H9 (cell line): ENCODE data around the gene SNRNP48. TPM values are rescaled to one million over a fixed set of nuclear protein-coding genes. Genes with fewer than 3 reads are reported as not detected.

Experiments used
- DNase-seq: peaks from one replicate; pipeline ENCODE4 v3.0.0-alpha.2; 2017
- H2AFZ ChIP-seq: one replicate; pipeline ENCODE4 v1.6.1; 2013; ENCODE audit warnings: mild to moderate bottlenecking, low read length, control low read depth, moderate library complexity
- H2AK5ac ChIP-seq: 2 replicates; pipeline ENCODE4 v1.6.1; 2013; ENCODE audit warnings: low read length, control low read depth, mixed read lengths; ENCODE audit not compliant: insufficient read length
- H2BK120ac ChIP-seq: one replicate; pipeline ENCODE4 v1.6.1; 2013; ENCODE audit warnings: low read depth, mild to moderate bottlenecking, low read length, control low read depth, inconsistent platforms; ENCODE audit not compliant: poor library complexity, severe bottlenecking
- H2BK12ac ChIP-seq: 2 replicates; pipeline ENCODE4 v1.6.1; 2013; ENCODE audit warnings: low read length, control low read depth, mixed read lengths, low read depth; ENCODE audit not compliant: insufficient read length
- H2BK15ac ChIP-seq: 2 replicates; pipeline ENCODE4 v1.6.1; 2013; ENCODE audit warnings: low read depth, low read length, control low read depth
- H2BK20ac ChIP-seq: one replicate; pipeline ENCODE4 v1.6.1; 2013; ENCODE audit warnings: low read depth, mild to moderate bottlenecking, low read length, control low read depth, inconsistent platforms; ENCODE audit not compliant: poor library complexity, severe bottlenecking
- H2BK5ac ChIP-seq: 2 replicates; pipeline ENCODE4 v1.6.1; 2013; ENCODE audit warnings: low read length, control low read depth, mixed read lengths; ENCODE audit not compliant: insufficient read length
- H3K14ac ChIP-seq: 2 replicates; pipeline ENCODE4 v1.6.1; 2013; ENCODE audit warnings: low read length, control low read depth; ENCODE audit not compliant: insufficient read depth
- H3K18ac ChIP-seq: 2 replicates; pipeline ENCODE4 v1.6.1; 2013; ENCODE audit warnings: low read depth, mild to moderate bottlenecking, mixed read lengths, low read length, control low read depth; ENCODE audit not compliant: insufficient read length
- H3K23ac ChIP-seq: 2 replicates; pipeline ENCODE4 v1.6.1; 2013; ENCODE audit warnings: low read length, control low read depth, mixed read lengths, low read depth; ENCODE audit not compliant: insufficient read length
- H3K23me2 ChIP-seq: 2 replicates; pipeline ENCODE4 v1.6.1; 2013; ENCODE audit warnings: low read depth, mild to moderate bottlenecking, mixed read lengths, low read length, control low read depth; ENCODE audit not compliant: insufficient read length, poor library complexity, severe bottlenecking
- H3K27ac ChIP-seq: 2 replicates; pipeline ENCODE4 v1.5.1; 2013; ENCODE audit warnings: low read length, control low read depth, mixed read lengths, low read depth; ENCODE audit not compliant: insufficient read length
- H3K27me3 ChIP-seq: 2 replicates; pipeline ENCODE4 v1.6.1; 2013; ENCODE audit warnings: low read length, control low read depth, inconsistent platforms; ENCODE audit not compliant: insufficient read depth
- H3K4ac ChIP-seq: 2 replicates; pipeline ENCODE4 v1.6.1; 2013; ENCODE audit warnings: low read depth, mild to moderate bottlenecking, control low read depth, inconsistent platforms, low read length, moderate library complexity
- H3K4me1 ChIP-seq: 2 replicates; pipeline ENCODE4 v1.6.1; 2013; ENCODE audit warnings: low read length, control low read depth, inconsistent platforms; ENCODE audit not compliant: insufficient read depth
- H3K4me2 ChIP-seq: 2 replicates; pipeline ENCODE4 v1.6.1; 2013; ENCODE audit warnings: low read length, control low read depth, mixed read lengths; ENCODE audit not compliant: insufficient read length, insufficient read depth
- H3K56ac ChIP-seq: 2 replicates; pipeline ENCODE4 v1.6.1; 2013; ENCODE audit warnings: low read depth, mild to moderate bottlenecking, mixed read lengths, low read length, control low read depth; ENCODE audit not compliant: insufficient read length
- H3K79me1 ChIP-seq: 2 replicates; pipeline ENCODE4 v1.6.1; 2013; ENCODE audit warnings: low read depth, mild to moderate bottlenecking, moderate library complexity, low read length, control low read depth, inconsistent platforms; ENCODE audit not compliant: insufficient read depth, poor library complexity, severe bottlenecking
- H3K79me2 ChIP-seq: 2 replicates; pipeline ENCODE4 v1.6.1; 2013; ENCODE audit warnings: low read length, control low read depth, inconsistent platforms; ENCODE audit not compliant: insufficient read depth
- H3K9ac ChIP-seq: 2 replicates; pipeline ENCODE4 v1.6.1; 2013; ENCODE audit warnings: low read length, control low read depth, mixed read lengths; ENCODE audit not compliant: insufficient read length; ENCODE audit errors: extremely low read depth
- H3K9me3 ChIP-seq: one replicate; pipeline ENCODE4 v1.6.1; 2013; ENCODE audit warnings: low read depth, low read length, inconsistent platforms; ENCODE audit not compliant: control insufficient read depth
- H3T11ph ChIP-seq: one replicate; pipeline ENCODE4 v1.6.1; 2013; ENCODE audit warnings: mild to moderate bottlenecking, low read length, control low read depth, inconsistent platforms
- H4K20me1 ChIP-seq: one replicate; pipeline ENCODE4 v1.6.1; 2013; ENCODE audit not compliant: control insufficient read depth, insufficient read length, insufficient read depth
- H4K5ac ChIP-seq: 2 replicates; pipeline ENCODE4 v1.6.1; 2013; ENCODE audit warnings: low read depth, mild to moderate bottlenecking, mixed read lengths, low read length, control low read depth; ENCODE audit not compliant: insufficient read length
- H4K8ac ChIP-seq: replicated peaks from 2 replicates; pipeline ENCODE4 v1.6.1; 2013; ENCODE audit warnings: low read length, control low read depth, mixed read lengths, low read depth; ENCODE audit not compliant: insufficient read length
- H4K91ac ChIP-seq: 2 replicates; pipeline ENCODE4 v1.6.1; 2013; ENCODE audit warnings: low read depth, mild to moderate bottlenecking, moderate library complexity, mixed read lengths, low read length, control low read depth; ENCODE audit not compliant: insufficient read length
- H3K27ac Mint-ChIP-seq, 3 experiments: 2 replicates in 2 of 3; 3 replicates in 1 of 3; pipeline ENCODE4 v1.8.0; 2020 to 2021; ENCODE audit warnings: mixed read lengths in 3 of 3, mild to moderate bottlenecking in 1 of 3, moderate library complexity in 1 of 3
- H3K27me3 Mint-ChIP-seq: 2 replicates; pipeline ENCODE4 v1.8.0; 2021; ENCODE audit warnings: low read depth, mild to moderate bottlenecking, moderate library complexity, mixed read lengths
- H3K36me3 Mint-ChIP-seq, 3 experiments: 2 replicates in 2 of 3; 3 replicates in 1 of 3; pipeline ENCODE4 v1.8.0; 2020 to 2021; ENCODE audit warnings: low read depth in 3 of 3, mixed read lengths in 3 of 3; ENCODE audit not compliant: insufficient read depth in 1 of 3
- H3K4me1 Mint-ChIP-seq, 2 experiments: 2 replicates each; pipeline ENCODE4 v1.8.0; 2020; ENCODE audit warnings: mixed read lengths in 2 of 2
- H3K4me3 Mint-ChIP-seq, 2 experiments: 2 replicates in 1 of 2; 3 replicates in 1 of 2; pipeline ENCODE4 v1.8.0; 2020 to 2021; ENCODE audit warnings: mild to moderate bottlenecking in 2 of 2, mixed read lengths in 2 of 2, moderate library complexity in 1 of 2
- H3K9me3 Mint-ChIP-seq, 2 experiments: 2 replicates in 1 of 2; 3 replicates in 1 of 2; pipeline ENCODE4 v1.8.0; 2020; ENCODE audit warnings: mild to moderate bottlenecking in 2 of 2, mixed read lengths in 2 of 2, moderate library complexity in 1 of 2
- CTCF ChIP-seq: fragments of 200-600 bp; sonication (generic); conservative IDR thresholded peaks from 3 replicates; pipeline ENCODE4 v1.8.0; 2021; ENCODE audit warnings: antibody characterized with exemption, mild to moderate bottlenecking
- WGBS: extraction: QIAGEN DNeasy Blood & Tissue Kit; methylation state at CpG from one replicate; pipeline ENCODE4 v1.1.7; 2013; ENCODE audit warnings: missing lambda C conversion rate, low lambda C conversion rate, mixed read lengths; ENCODE audit not compliant: insufficient read length; ENCODE audit errors: extremely low coverage; 5-methylcytosine and 5-hydroxymethylcytosine counted together
- total RNA-seq: library from RNA; stranded (reverse); gene quantifications from 2 replicates; pipeline ENCODE4 v1.2.1, GENCODE V29; 2021

SNRNP48 gene
- total RNA-seq, 1 experiment from 2014 or later = 16.9 TPM

- H3K27ac Mint-ChIP-seq = no peak overlapping the region
- H3K4me3 Mint-ChIP-seq = no peak overlapping the region
- no peaks in the 10 kb centered on the region; the same call in 1 of the 2 replicates for H3K4me1 ChIP-seq
Measured at GRCh38 chr6:7588506-7588905, 1.5 kb upstream of the SNRNP48 start.

More at GRCh38 chr6:7588506-7588905, 1.5 kb upstream of the SNRNP48 start:
- H3K79me2 ChIP-seq = peaks cover 15% of the 10 kb centered on the region; the same call in 1 of the 2 replicates
- Mint-ChIP-seq H3K36me3 (peaks cover 4 to 23% (median 20%) of the 10 kb centered on the region in 3 experiments; a peak in 6 of 7 replicates), H3K9me3 (no peaks in the 10 kb centered on the region), H3K27me3 (no peaks in the 10 kb centered on the region), H3K4me1 (peaks cover 21 to 24% of the 10 kb centered on the region in 2 experiments)
- TF ChIP-seq CTCF = no peak
- H3K18ac ChIP-seq = no peak overlapping the region
- H4K8ac ChIP-seq = no peak overlapping the region
- no peak overlapping the region for H3K23ac ChIP-seq
- H4K20me1 ChIP-seq = no peaks in the 10 kb centered on the region
- no peak overlapping the region for H3K4ac ChIP-seq
- no peak overlapping the region for H2BK120ac ChIP-seq
- no peak overlapping the region for H4K5ac ChIP-seq
- H3K56ac ChIP-seq = no peak overlapping the region
- no peak overlapping the region for H2BK20ac ChIP-seq
- H4K91ac ChIP-seq = no peak overlapping the region
- H3K27ac ChIP-seq = no peak overlapping the region
- H3K9me3 ChIP-seq = no peaks in the 10 kb centered on the region
- H3K27me3 ChIP-seq = no peaks in the 10 kb centered on the region
- H3T11ph ChIP-seq = no peak overlapping the region
- H3K79me1 ChIP-seq = no peaks in the 10 kb centered on the region
- no CpG with 5 or more reads among the region's 4 CpGs for WGBS
- no peak for DNase-seq
- no peak overlapping the region for H2AK5ac ChIP-seq
- H3K23me2 ChIP-seq = peaks cover 4% of the 10 kb centered on the region
- no peak overlapping the region for H2BK5ac ChIP-seq
- no peak overlapping the region for H2BK15ac ChIP-seq
- H3K9ac ChIP-seq = no peak overlapping the region
- H3K14ac ChIP-seq = no peak overlapping the region
- no peak overlapping the region for H3K4me2 ChIP-seq
- no peak overlapping the region for H2AFZ ChIP-seq
- no peak overlapping the region for H2BK12ac ChIP-seq
